Body of pancreas (tissue), 4 donors: Measurements from ENCODE around the gene GPAM.

Source experiments
- POLR2A ChIP-seq, 3 donors: fragments of 450-650 bp; IDR thresholded peaks; one replicate each; pipeline ENCODE4 v1.6.1; 2016; ENCODE audit warnings: antibody characterized with exemption in 3 of 3, mild to moderate bottlenecking in 2 of 3
- TF ChIP-seq, protein P1 (sequence below), 7 experiments: fragments of 450-650 bp in 4 of 7; fragments of 200-600 bp in 3 of 7; sonication (generic) in 3 of 7; IDR thresholded peaks; one replicate each; pipeline ENCODE4 v1.5.1; 2016 to 2019; ENCODE audit warnings: antibody characterized with exemption in 7 of 7

DNA sequence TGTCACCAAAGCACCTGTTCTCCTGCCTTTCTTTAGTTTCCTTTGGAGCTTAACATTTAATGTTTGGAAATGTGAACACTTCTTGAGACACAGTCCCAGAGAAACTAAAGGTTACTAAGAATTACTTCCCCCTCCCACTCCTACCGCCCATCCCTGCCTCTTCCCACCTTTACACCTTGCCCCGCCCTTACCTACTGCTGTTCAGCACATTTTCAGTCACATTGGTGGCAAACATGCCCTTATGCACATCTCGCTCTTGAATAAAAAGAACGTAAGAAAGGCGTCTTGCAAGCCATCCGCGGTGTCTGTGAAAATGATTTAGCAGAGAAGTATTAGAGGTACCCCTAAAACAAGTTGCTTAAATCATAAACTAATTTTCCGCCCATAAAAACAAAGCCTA lies 8.2 kb downstream of the GPAM start:
- TF ChIP-seq, protein P1, sequence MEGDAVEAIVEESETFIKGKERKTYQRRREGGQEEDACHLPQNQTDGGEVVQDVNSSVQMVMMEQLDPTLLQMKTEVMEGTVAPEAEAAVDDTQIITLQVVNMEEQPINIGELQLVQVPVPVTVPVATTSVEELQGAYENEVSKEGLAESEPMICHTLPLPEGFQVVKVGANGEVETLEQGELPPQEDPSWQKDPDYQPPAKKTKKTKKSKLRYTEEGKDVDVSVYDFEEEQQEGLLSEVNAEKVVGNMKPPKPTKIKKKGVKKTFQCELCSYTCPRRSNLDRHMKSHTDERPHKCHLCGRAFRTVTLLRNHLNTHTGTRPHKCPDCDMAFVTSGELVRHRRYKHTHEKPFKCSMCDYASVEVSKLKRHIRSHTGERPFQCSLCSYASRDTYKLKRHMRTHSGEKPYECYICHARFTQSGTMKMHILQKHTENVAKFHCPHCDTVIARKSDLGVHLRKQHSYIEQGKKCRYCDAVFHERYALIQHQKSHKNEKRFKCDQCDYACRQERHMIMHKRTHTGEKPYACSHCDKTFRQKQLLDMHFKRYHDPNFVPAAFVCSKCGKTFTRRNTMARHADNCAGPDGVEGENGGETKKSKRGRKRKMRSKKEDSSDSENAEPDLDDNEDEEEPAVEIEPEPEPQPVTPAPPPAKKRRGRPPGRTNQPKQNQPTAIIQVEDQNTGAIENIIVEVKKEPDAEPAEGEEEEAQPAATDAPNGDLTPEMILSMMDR (IDR thresholded peaks at IDR 0.05): no peak
- TF ChIP-seq POLR2A (IDR thresholded peaks at IDR 0.05): no peak
